GM10266 (cell line): ENCODE data around the gene DNAJC5G.
A peak's percentile ranks its signal among the peaks of the same experiment; 100 is the strongest.

Experiments
- DNase-seq: peaks from one replicate; pipeline ENCODE4 v3.0.0; 2012; ENCODE audit errors: extremely low spot score
- TF ChIP-seq, protein P1 (sequence below): IDR thresholded peaks from 2 replicates; pipeline ENCODE4 v1.5.1; 2012; ENCODE audit warnings: mild to moderate bottlenecking, low read depth; ENCODE audit not compliant: control insufficient read depth, insufficient read depth; ENCODE audit errors: missing control alignments

Gene DNAJC5G

DNA sequence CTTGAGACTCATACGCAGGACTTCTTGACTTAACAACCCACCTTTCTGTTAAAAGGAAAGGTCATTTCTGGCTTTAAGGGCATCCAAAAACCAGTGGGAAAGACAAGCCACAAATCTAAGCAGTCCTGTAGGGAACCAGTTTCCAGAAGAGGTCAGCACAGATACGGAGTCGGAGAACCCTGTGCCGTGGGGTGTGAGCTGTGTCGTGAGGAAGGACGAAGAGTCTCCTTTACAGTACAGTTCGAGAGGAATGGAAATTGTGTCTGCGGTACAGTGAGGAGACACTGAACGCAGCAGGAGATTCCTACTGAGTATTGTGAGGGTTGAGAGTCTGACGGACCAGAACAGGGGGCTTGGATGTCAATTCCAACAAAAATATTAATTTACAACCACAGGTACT is 30.1 kb upstream of the DNAJC5G start:
- no peak for DNase-seq
- TF ChIP-seq, protein P1, sequence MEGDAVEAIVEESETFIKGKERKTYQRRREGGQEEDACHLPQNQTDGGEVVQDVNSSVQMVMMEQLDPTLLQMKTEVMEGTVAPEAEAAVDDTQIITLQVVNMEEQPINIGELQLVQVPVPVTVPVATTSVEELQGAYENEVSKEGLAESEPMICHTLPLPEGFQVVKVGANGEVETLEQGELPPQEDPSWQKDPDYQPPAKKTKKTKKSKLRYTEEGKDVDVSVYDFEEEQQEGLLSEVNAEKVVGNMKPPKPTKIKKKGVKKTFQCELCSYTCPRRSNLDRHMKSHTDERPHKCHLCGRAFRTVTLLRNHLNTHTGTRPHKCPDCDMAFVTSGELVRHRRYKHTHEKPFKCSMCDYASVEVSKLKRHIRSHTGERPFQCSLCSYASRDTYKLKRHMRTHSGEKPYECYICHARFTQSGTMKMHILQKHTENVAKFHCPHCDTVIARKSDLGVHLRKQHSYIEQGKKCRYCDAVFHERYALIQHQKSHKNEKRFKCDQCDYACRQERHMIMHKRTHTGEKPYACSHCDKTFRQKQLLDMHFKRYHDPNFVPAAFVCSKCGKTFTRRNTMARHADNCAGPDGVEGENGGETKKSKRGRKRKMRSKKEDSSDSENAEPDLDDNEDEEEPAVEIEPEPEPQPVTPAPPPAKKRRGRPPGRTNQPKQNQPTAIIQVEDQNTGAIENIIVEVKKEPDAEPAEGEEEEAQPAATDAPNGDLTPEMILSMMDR = no peak

GRCh38 chr2:27245626-27246025 is 29.6 kb upstream of the DNAJC5G start:
- DNase-seq = no peak
- TF ChIP-seq, protein P1 = no peak

DNA sequence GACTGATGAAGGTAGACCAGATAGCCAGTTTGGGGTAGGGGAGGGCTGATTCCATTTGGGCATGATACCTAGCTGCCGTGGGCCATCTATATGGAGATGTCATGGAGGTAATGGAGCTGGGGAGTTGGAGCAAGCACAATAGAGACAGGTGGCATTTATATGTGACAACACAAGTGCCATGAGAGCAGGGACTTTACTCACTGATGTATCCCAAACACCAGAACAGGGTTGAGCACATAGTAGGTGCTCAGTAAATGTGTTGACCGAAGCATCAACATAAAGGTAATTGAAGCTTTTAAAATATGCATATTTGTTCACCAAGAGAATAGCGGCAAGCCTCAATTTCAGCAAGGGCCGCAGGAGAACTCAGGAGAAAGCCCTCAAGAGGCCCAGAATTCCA is 27.3 kb upstream of the DNAJC5G start:
- TF ChIP-seq, protein P1 = no peak
- no peak for DNase-seq

DNA sequence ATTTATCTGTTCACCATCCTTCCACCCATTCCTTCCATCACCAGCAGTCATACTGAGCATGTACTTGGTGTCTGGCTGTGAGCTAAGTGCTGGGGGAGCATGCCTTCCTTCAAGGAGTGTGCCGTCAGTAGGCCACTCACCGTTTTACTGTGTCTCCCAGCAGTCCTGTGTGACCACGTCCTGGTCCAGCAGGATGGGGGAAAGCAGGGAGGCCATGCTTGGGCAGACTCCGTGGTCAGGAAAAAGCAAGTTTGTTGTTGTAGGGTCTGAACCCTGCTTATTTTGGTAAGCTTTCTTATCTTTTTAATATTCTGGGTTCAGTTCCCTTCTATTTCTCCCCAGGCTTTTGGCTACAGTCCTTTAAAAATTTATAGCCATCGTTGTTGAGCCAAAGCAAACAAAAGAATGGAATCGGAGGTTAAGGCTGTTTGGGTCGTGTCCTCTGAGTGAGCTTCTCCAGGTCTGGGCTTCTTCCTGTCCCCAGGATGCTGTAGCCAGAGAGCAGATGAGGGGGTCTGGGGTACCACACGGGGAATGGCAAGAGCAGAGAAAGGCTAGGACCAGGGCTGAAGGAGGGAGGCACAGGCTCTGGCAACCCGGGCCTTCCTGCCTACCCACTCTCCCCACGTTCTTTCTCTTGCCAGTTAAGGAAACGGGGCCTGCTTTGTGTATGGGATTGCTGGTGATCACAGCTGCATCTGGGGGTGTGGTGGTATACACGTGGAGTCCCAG is 25.9 kb upstream of the DNAJC5G start:
- DNase-seq = no peak
- TF ChIP-seq, protein P1 = no peak

GRCh38 chr2:27249891-27250651 is 25.2 kb upstream of the DNAJC5G start:
- TF ChIP-seq, protein P1 = peak; percentile 81
- DNase-seq = peak; percentile 82

- DNase-seq = no peak
- TF ChIP-seq, protein P1 = no peak
These were observed 24.4 kb upstream of the DNAJC5G start for GRCh38 chr2:27250652-27251379.
